PC-3 (cell line): ENCODE measurements around the gene TRMT112. TPM values are rescaled to one million over a fixed set of nuclear protein-coding genes. Genes with fewer than 3 reads are reported as not detected.
A peak's percentile ranks its signal among the peaks of the same experiment; 100 is the strongest.

Experiments
- ATAC-seq: fragments of 200-7000 bp; cut with Tn5 transposase; 2 replicates; pipeline ENCODE4 v1.9.1; 2020; ENCODE audit warnings: mild to moderate bottlenecking, moderate library complexity
- BruUV-seq: library from RNA; stranded (reverse); fragments of 400-500 nt; replicated peaks from 2 replicates; lab custom pipeline; 2021; lab: Mats Ljungman, UMichigan
- CTCF ChIA-PET: fragments of 300-600 bp; sonication (Branson Sonifier 250); formaldehyde crosslinking; loops from one replicate; lab custom pipeline; 2022; ENCODE audit warnings: antibody characterized with exemption; lab: Charles Lee
- POLR2A ChIA-PET: fragments of 300-600 bp; sonication (Branson Sonifier 250); formaldehyde crosslinking; loops from one replicate; lab custom pipeline; 2022; ENCODE audit warnings: antibody characterized with exemption; ENCODE audit not compliant: unreplicated experiment; lab: Charles Lee
- DNase-seq: peaks from one replicate; pipeline ENCODE4 v3.0.0-alpha.2; 2015
- H2AFZ ChIP-seq: fragments of 300-600 bp; sonication (generic); 2 replicates; pipeline ENCODE4 v1.6.0; 2016; ENCODE audit warnings: antibody characterized with exemption, low read length
- H3F3A ChIP-seq: fragments of 300-600 bp; sonication (generic); one replicate; pipeline ENCODE4 v1.6.0; 2017; ENCODE audit warnings: antibody characterized with exemption, low read length, control low read depth, mild to moderate bottlenecking; ENCODE audit not compliant: unreplicated experiment
- H3K27ac ChIP-seq: fragments of 300-600 bp; sonication (generic); 2 replicates; pipeline ENCODE4 v1.5.1; 2016; ENCODE audit warnings: mild to moderate bottlenecking, low read length
- H3K27me3 ChIP-seq: fragments of 300-600 bp; sonication (generic); 2 replicates; pipeline ENCODE4 v1.6.1; 2016; ENCODE audit warnings: low read length, mixed read lengths
- H3K36me3 ChIP-seq: fragments of 300-600 bp; sonication (generic); 2 replicates; pipeline ENCODE4 v1.6.1; 2016; ENCODE audit warnings: low read depth, mixed run types, low read length, mixed read lengths
- H3K4me1 ChIP-seq: fragments of 300-600 bp; sonication (generic); 2 replicates; pipeline ENCODE4 v1.5.1; 2016; ENCODE audit warnings: low read length; ENCODE audit not compliant: insufficient read depth
- H3K4me2 ChIP-seq: fragments of 300-600 bp; sonication (generic); 2 replicates; pipeline ENCODE4 v1.6.0; 2016; ENCODE audit warnings: low read length
- H3K4me3 ChIP-seq: fragments of 300-600 bp; sonication (generic); 2 replicates; pipeline ENCODE4 v1.5.1; 2016; ENCODE audit warnings: mild to moderate bottlenecking, low read length, mixed read lengths
- H3K79me2 ChIP-seq: fragments of 300-600 bp; sonication (generic); 2 replicates; pipeline ENCODE4 v1.6.1; 2017; ENCODE audit warnings: low read length, mixed read lengths
- H3K9ac ChIP-seq: fragments of 300-600 bp; sonication (generic); 2 replicates; pipeline ENCODE4 v1.6.0; 2016; ENCODE audit warnings: mild to moderate bottlenecking, low read length
- H3K9me2 ChIP-seq: fragments of 300-600 bp; sonication (generic); replicated peaks from 2 replicates; pipeline ENCODE4 v1.6.1; 2016; ENCODE audit warnings: mixed run types, low read length, mixed read lengths
- H3K9me3 ChIP-seq: fragments of 300-600 bp; sonication (generic); 2 replicates; pipeline ENCODE4 v1.6.1; 2016; ENCODE audit warnings: low read length, mixed read lengths
- H4K20me1 ChIP-seq: fragments of 300-600 bp; sonication (generic); 2 replicates; pipeline ENCODE4 v1.6.1; 2016; ENCODE audit warnings: low read length, mixed read lengths
- CTCF ChIP-seq: fragments of 300-600 bp; sonication (generic); conservative IDR thresholded peaks from 2 replicates; pipeline ENCODE4 v1.5.1; 2017; ENCODE audit warnings: antibody characterized with exemption, low read depth, mild to moderate bottlenecking, low read length
- EZH2 ChIP-seq: fragments of 300-600 bp; sonication (generic); IDR thresholded peaks from one replicate; pipeline ENCODE4 v1.6.1; 2017; ENCODE audit warnings: antibody characterized with exemption, mild to moderate bottlenecking, low read length; ENCODE audit not compliant: unreplicated experiment
- EZH2phosphoT487 ChIP-seq: fragments of 300-600 bp; sonication (generic); IDR thresholded peaks from 2 replicates; pipeline ENCODE4 v1.6.1; 2018; ENCODE audit warnings: mild to moderate bottlenecking, antibody characterized with exemption, low read length, borderline replicate concordance
- intact Hi-C: fragments of 100-400 bp; cut with micrococcal nuclease; formaldehyde crosslinking; loops from 2 replicates; pipeline ENCODE4 v1.9.0; 2023
- total RNA-seq: library from RNA; depleted of rRNA; stranded (reverse); fragments of >200 nt; gene quantifications from 2 replicates; pipeline ENCODE4 v1.2.3, GENCODE V29; 2014

The TRMT112 gene
- total RNA-seq, 1 experiment from 2014 or later, result 812 TPM

GRCh38 chr11:64283092-64283491 is 34.3 kb downstream of the TRMT112 start:
- H3K4me3 ChIP-seq, result peak overlapping the region; percentile 73; the same call in 1 of the 2 replicates
- 0 out of 2 replicates have a peak overlapping the region, but pooled peaks have one; percentile 75 for H3K9ac ChIP-seq
- H3K27ac ChIP-seq, result no peak overlapping the region
- ATAC-seq (no peak), DNase-seq (no peak)
- H2AFZ ChIP-seq, result no peak overlapping the region
- CTCF ChIA-PET, result interaction anchor here (1.0 kb wide), 1 partner anchor 18 kb away, joined by 5 read pairs; no protein-coding TSS in a partner anchor
- no peak for TF ChIP-seq CTCF
- no peak for TF ChIP-seq EZH2phosphoT487
- TF ChIP-seq EZH2, result no peak
- H3K79me2 ChIP-seq, result peaks cover 28% of the 10 kb centered on the region
- POLR2A ChIA-PET, result no interaction called here
- no peaks in the 10 kb centered on the region for H4K20me1 ChIP-seq
- H3K9me3 ChIP-seq, result no peaks in the 10 kb centered on the region
- no peaks in the 10 kb centered on the region for H3K9me2 ChIP-seq
- intact Hi-C loops, result no loop called here
- H3F3A ChIP-seq, result no peaks in the 10 kb centered on the region
- peak overlapping the region; percentile 90 for H3K4me2 ChIP-seq
- peaks cover 18% of the 10 kb centered on the region for H3K4me1 ChIP-seq
- no peaks in the 10 kb centered on the region for H3K27me3 ChIP-seq
- no TSS peak for BruUV-seq
- no peaks in the 10 kb centered on the region; the same call in 1 of the 2 replicates for H3K36me3 ChIP-seq

GRCh38 chr11:64281957-64282770 is 35.2 kb downstream of the TRMT112 start:
- H3K9me2 ChIP-seq, result no peaks in the 10 kb centered on the region
- no peak overlapping the region for H3K4me2 ChIP-seq
- no TSS peak for BruUV-seq
- TF ChIP-seq EZH2phosphoT487 (no peak), EZH2 (no peak), CTCF (no peak)
- peaks cover 22% of the 10 kb centered on the region for H3K79me2 ChIP-seq
- peaks cover 21% of the 10 kb centered on the region for H3K4me1 ChIP-seq
- no peaks in the 10 kb centered on the region for H3K9me3 ChIP-seq
- no peak for DNase-seq
- H3F3A ChIP-seq, result no peaks in the 10 kb centered on the region
- no peak overlapping the region for H2AFZ ChIP-seq
- H3K4me3 ChIP-seq, result no peak overlapping the region
- CTCF ChIA-PET, result interaction anchor here (0.7 kb wide), 1 partner anchor 73 kb away, joined by 17 read pairs; no protein-coding TSS in a partner anchor
- no peaks in the 10 kb centered on the region for H4K20me1 ChIP-seq
- no peak for ATAC-seq
- POLR2A ChIA-PET, result interaction anchor here (0.6 kb wide), 1 partner anchor 17 kb away, joined by 3 read pairs; no protein-coding TSS in a partner anchor
- no peak overlapping the region for H3K27ac ChIP-seq
- intact Hi-C loops, result no loop called here
- no peaks in the 10 kb centered on the region for H3K27me3 ChIP-seq
- no peak overlapping the region for H3K9ac ChIP-seq
- no peaks in the 10 kb centered on the region; the same call in 1 of the 2 replicates for H3K36me3 ChIP-seq
